ENCODE data around the gene LTB4R.

- TF ChIP-seq, protein P1, sequence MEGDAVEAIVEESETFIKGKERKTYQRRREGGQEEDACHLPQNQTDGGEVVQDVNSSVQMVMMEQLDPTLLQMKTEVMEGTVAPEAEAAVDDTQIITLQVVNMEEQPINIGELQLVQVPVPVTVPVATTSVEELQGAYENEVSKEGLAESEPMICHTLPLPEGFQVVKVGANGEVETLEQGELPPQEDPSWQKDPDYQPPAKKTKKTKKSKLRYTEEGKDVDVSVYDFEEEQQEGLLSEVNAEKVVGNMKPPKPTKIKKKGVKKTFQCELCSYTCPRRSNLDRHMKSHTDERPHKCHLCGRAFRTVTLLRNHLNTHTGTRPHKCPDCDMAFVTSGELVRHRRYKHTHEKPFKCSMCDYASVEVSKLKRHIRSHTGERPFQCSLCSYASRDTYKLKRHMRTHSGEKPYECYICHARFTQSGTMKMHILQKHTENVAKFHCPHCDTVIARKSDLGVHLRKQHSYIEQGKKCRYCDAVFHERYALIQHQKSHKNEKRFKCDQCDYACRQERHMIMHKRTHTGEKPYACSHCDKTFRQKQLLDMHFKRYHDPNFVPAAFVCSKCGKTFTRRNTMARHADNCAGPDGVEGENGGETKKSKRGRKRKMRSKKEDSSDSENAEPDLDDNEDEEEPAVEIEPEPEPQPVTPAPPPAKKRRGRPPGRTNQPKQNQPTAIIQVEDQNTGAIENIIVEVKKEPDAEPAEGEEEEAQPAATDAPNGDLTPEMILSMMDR (IDR thresholded peaks at IDR 0.05 in 4 of 5, conservative IDR thresholded peaks at IDR 0.05 in 1 of 5), result no peak
- no peak for TF ChIP-seq POLR2A (IDR thresholded peaks at IDR 0.05)
Observed at GRCh38 chr14:24274101-24274543, 37.2 kb upstream of the LTB4R start.

Measured in gastrocnemius medialis (tissue), 4 donors.